ENCODE results near the gene PDE4D. TPM values are rescaled to one million over a fixed set of nuclear protein-coding genes. Genes with fewer than 3 reads are reported as not detected.

PDE4D gene
- total RNA-seq, 1 experiment from 2014 or later = 2.1 TPM

GRCh38 chr5:59054963-59055528 lies 838.5 kb downstream of the PDE4D start:
- Histone ChIP-seq H4K5ac (ENCODE audit: insufficient read length, low read depth, low read length) (no peak overlapping the region), H2BK15ac (ENCODE audit: low read depth, low read length) (no peak overlapping the region), H3K27ac (ENCODE audit: insufficient read length, low read depth, low read length) (no peak overlapping the region), H2BK12ac (ENCODE audit: insufficient read length, low read depth, low read length) (no peak overlapping the region), H3K79me1 (ENCODE audit: insufficient read depth, low read depth, low read length, poor library complexity, severe bottlenecking) (no peaks in the 10 kb centered on the region), H3K9me3 (ENCODE audit: control insufficient read depth, low read depth, low read length) (no peaks in the 10 kb centered on the region), H3K56ac (ENCODE audit: insufficient read length, low read depth, low read length) (no peak overlapping the region), H3K4me2 (ENCODE audit: insufficient read depth, insufficient read length, low read length) (no peak overlapping the region), H2BK5ac (ENCODE audit: insufficient read length, low read length) (no peak overlapping the region), H3K23me2 (ENCODE audit: insufficient read length, low read depth, low read length, poor library complexity, severe bottlenecking) (no peaks in the 10 kb centered on the region), H3K18ac (ENCODE audit: insufficient read length, low read depth, low read length) (no peak overlapping the region), H3K14ac (ENCODE audit: insufficient read depth, low read length) (no peak overlapping the region), H3K79me2 (ENCODE audit: insufficient read depth, low read length) (no peaks in the 10 kb centered on the region), H2BK20ac (ENCODE audit: low read depth, low read length, poor library complexity, severe bottlenecking) (no peak overlapping the region), H3K27me3 (ENCODE audit: insufficient read depth, low read length) (no peaks in the 10 kb centered on the region), H2AK5ac (ENCODE audit: insufficient read length, low read length) (no peak overlapping the region), H2BK120ac (ENCODE audit: low read depth, low read length, poor library complexity, severe bottlenecking) (no peak overlapping the region), H3K23ac (ENCODE audit: insufficient read length, low read depth, low read length) (no peak overlapping the region), H3K4me1 (ENCODE audit: insufficient read depth, low read length) (no peaks in the 10 kb centered on the region), H4K91ac (ENCODE audit: insufficient read length, low read depth, low read length) (no peak overlapping the region), H3K9ac (ENCODE audit: extremely low read depth, insufficient read length, low read length) (no peak overlapping the region), H3T11ph (ENCODE audit: low read length) (no peak overlapping the region), H4K20me1 (ENCODE audit: control insufficient read depth, insufficient read depth, insufficient read length) (no peaks in the 10 kb centered on the region), H2AFZ (ENCODE audit: low read length) (no peak overlapping the region), H3K4ac (ENCODE audit: low read depth, low read length) (no peak overlapping the region), H4K8ac (replicated peaks; ENCODE audit: insufficient read length, low read depth, low read length) (no peak overlapping the region)
- DNase-seq = no peak
- H3K27ac Mint-ChIP-seq = no peak overlapping the region
- no peak overlapping the region for H3K4me3 Mint-ChIP-seq
- no peak for TF ChIP-seq CTCF (conservative IDR thresholded peaks at IDR 0.05)
- H3K27me3 Mint-ChIP-seq (ENCODE audit: low read depth) = no peaks in the 10 kb centered on the region
- no CpG with 5 or more reads among the region's 3 CpGs for WGBS (ENCODE audit: extremely low coverage, insufficient read length, low lambda C conversion rate)
- H3K9me3 Mint-ChIP-seq = no peaks in the 10 kb centered on the region; a peak in 1 of 5 replicates
- H3K36me3 Mint-ChIP-seq (ENCODE audit: insufficient read depth in 1 of 3, low read depth in 3 of 3) = no peaks in the 10 kb centered on the region
- no peaks in the 10 kb centered on the region for H3K4me1 Mint-ChIP-seq
